GM18502 (cell line): ENCODE data around the gene COBL.

Experiments used
- ATAC-seq: cut with Tn5 transposase; IDR thresholded peaks from one replicate; pipeline ENCODE4 v1.9.1; 2021; ENCODE audit warnings: mild to moderate bottlenecking; ENCODE audit not compliant: unreplicated experiment, poor library complexity

COBL gene

DNA sequence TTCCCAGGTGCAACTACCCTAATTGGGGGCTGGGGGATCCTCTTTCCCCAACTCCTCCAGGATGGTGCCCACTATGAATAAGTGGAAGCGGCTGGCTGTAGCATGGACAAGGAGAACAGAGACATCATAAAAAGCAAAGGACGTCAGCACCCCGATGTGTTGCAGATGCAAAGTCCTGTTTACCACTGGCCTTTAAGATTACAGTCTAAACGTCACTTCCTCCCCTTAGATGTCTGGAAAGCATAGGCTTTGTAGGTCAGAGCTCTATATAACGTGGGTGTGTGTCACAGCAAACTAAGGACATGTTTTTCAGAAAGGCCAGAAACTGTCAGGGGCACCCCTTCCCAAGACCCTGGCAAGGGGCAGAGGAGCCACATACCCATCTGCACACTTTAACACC, 7.9 kb downstream of the COBL start:
- ATAC-seq: no peak

GRCh38 chr7:51308265-51308664, 8.3 kb downstream of the COBL start:
- ATAC-seq: no peak

- ATAC-seq: no peak
Observed at GRCh38 chr7:51307651-51308210, 8.9 kb downstream of the COBL start.

- ATAC-seq: no peak
Observed at GRCh38 chr7:51306761-51307160, 9.8 kb downstream of the COBL start.

GRCh38 chr7:51304729-51305128, 11.9 kb downstream of the COBL start:
- ATAC-seq: no peak

DNA sequence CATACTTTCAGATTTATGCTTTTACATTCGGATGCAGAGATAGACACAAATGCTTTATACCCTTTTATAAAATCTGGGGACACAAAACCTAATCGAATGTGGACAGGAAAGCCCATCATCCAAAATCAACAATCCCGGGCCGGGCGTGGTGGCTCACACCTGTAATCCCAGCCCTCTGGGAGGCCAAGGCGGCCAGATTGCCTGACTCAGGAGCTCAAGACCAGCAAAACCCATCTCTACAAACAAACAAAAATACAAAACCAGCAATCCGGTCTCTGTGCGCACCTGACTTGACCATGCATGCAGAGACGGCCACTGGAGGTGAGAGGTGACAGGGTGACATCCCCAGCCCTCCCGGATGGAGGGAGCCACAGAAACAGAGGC, 13.5 kb downstream of the COBL start:
- no peak for ATAC-seq

DNA sequence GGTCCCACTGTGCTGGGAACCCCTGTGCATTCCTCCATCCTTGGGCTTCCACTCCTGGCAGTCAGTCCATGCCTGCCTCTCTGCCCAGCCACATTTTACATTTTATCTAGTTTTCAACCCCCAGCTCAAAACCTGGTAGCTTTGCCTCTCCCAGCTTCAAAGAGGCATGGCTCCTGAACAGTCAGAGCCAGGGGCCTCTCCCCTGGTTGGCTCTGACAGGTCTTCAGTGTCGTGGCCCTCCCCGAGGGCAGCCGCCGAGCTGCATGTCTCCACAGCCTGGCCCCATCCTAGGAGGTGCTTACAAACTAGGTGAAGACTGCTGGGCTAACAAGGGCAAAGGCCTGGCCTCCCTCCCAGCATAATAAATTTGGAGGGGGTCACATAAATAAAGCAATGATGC, 14.8 kb downstream of the COBL start:
- ATAC-seq: no peak

GRCh38 chr7:51300762-51301674, 15.6 kb downstream of the COBL start:
- ATAC-seq: no peak

DNA sequence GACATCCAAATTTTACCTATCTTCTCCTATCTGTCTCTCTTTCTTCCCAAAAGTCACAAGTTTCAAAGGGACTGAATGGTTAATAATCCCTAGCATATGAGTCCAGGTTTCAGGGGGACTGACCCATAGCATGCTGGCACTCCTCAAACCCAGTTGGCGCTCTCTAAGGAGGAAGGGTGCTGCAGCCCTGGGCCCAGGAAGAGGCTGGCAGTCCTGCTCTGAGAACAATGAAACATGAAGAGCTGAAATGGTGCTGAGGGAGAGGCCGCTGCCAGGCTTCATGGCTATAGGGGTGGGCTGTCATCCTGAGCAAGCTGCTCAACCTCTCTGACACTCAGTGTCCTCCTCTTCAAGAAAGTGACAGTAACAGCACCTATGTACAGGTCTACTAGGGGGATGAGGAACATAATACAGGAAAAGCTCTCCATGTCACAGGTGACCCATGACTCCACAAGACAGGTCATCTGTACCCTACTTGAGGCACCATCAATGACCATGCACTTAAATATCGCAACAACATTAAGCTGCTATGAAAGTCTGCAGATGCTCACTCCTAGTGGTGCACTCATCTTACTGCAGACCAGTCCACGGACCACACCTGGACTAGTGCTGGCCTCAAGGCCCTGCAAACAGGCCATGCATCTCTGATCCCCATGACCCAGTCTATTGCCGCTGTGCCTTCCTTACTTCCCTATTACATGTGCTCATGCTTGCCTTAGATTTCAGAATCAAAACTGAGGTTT, 17.0 kb downstream of the COBL start:
- ATAC-seq: no peak

DNA sequence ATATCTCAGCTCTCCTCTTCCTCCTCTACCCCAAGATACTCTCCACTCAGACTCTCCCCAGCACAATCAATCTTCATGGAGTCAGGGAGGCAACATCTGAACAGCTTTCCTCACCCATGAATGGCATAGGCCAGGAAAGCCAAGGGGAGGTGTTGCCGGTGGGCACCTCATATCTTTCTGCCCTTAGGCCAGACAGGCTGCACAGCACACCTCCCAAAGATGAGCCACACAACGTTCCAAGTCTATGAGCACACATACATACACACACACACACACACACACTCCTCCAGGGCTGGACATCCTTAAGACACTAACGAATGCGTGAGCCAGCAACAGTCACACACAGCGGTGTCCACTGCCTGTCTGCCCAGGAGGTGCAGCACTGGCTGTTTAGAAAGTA, 17.7 kb downstream of the COBL start:
- no peak for ATAC-seq

DNA sequence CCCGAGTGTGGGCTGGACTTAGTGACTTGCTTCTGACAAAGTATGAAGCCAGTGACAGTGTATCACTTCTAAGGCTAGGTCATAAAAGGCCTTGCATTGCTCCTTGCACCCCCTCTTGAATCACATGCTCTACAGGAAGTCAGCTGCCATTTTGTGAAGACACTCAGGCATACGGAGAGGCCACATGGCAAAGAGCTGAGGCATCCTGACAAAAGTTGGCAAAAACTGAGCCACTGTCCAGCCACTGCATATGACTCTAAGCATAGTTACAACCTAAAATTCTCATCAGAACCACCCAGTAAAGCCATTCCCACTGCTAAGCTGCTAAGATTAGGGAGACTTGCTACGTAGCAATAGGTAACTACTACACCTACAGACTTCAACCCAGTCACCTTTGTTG, 18.6 kb downstream of the COBL start:
- no peak for ATAC-seq

DNA sequence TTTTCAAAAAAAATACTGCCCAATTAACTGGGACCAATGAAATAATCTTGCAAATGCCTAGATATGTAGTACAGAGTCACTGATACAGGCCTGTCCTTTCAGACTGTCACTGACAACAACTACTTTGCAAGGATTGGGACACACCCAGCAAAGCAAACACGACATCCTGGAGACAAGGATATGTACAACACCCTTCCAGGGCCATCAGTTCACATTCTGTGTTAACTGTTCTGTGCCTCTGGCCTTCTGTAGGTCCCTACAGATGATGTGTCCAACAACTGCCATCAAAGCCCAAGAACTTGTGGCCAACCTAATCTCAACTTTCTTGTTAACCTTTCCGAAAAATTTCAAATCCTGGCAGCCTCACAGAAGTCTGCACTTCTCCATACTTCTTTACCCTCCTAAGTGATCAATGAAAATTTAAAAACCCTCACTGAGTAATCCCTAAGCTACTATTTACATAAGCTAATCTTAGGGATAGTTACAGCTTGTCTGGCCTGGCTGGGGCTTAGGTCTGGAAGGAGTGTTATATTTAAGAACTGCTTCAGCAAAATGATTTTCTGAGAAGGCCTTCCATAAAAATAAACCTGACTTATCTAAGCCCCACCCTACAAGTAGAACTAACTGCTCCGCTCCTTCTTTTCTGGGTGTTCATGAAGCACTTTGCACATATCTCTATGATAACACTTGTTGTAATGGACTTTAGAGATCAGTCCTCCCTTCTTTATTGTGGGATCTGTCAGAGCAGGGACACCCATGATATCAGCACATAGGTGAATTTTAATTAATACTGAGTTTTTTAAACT, 21.0 kb downstream of the COBL start:
- no peak for ATAC-seq

DNA sequence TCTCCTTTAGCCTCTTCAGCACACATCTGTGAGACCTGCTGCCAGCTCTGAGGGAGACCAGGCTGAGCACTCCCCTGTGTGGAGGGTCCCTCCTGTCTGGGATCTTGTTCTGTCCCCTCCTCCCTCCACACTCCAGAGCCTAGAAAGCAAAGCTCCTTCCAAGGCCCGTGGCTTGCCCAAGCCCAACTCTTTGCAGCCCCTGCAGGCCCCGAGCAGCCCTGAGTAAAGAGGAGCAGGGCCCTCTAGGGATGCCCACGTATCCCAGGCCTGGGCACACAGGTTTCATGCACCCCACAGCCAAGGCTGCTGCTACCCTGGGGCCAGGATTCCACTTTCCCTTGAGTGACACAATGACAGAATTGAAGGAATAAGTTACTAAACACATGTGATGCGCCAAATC, 24.0 kb downstream of the COBL start:
- ATAC-seq: no peak

- ATAC-seq: no peak
Observed at GRCh38 chr7:51290702-51291540, 25.7 kb downstream of the COBL start.

DNA sequence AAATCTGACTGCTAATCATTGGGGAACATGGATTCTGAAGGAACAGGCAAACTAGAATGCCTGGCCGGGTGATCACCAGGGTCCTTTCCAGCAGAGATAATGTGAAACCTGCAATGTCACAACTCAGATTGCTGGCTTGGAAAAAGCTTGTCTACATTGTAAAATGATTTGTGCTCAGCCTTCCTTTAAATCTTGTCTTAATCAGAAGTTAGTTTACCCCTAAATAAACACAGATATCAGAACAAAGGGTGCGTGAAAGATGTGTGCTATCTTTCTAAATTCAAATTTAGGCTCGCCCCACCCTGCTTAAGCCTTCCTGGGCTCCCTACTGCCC, 26.3 kb downstream of the COBL start:
- no peak for ATAC-seq

DNA sequence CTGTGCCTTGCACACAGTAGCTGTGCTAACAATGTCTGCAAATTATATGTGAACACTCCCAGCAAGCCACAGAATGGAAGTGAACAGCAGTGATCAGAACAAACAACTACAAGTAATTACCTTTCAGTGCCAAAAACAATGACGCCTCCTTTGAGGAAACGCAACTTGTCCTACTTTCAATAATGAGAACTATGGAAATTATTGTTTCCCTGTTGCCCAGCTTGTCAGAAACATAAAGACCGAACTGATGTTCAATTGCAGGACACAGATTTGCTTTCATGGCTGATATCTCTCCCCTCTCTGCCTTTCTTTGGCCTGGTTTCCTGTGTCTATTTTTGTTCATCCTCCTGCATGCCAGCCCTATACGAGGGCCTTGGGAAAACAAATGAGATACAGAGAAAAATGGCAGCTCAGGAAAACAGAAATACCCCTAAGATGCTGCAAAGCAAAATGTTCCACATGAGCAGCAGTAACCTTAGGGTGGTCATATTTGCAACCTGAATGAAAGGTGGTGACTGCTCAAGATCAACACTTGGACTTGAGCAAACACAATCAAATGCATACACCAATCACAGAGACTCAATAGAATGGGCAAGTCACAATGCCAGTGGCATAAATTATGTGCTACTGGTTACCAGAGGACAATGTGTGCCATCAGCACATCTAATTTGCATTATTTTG, 26.8 kb downstream of the COBL start:
- ATAC-seq: no peak

GRCh38 chr7:51288896-51289622, 27.6 kb downstream of the COBL start:
- ATAC-seq: no peak

DNA sequence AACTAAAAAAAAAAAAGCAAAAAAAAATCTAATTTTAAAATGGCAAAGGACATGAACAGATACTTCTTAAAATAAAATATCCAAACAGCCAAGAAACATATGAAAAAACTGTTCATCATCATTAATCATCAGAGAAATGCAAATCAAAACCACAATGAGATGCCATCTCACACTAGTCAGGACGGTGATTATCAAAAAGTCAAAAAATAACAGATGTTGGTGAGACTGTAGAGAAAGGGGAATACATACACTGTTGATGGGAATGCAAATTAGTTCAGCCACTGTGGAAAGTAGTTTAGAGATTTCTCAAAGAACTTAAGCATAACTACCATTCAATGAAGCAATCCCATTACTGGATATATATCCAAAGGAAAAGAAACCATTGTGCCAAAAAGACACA, 30.2 kb downstream of the COBL start:
- no peak for ATAC-seq

GRCh38 chr7:51280156-51280555, 36.5 kb downstream of the COBL start:
- ATAC-seq: no peak
